Keratinocyte (primary cell): ENCODE measurements around the gene RPS8.

Experiments used
- CTCF ChIP-seq, 3 experiments: IDR thresholded peaks in 1 of 3; conservative IDR thresholded peaks in 1 of 3; optimal IDR thresholded peaks in 1 of 3; 2 replicates in 2 of 3; 3 replicates in 1 of 3; pipeline versions ENCODE3 to v1.5.1; 2011; ENCODE audit warnings: low read length in 3 of 3, mild to moderate bottlenecking in 3 of 3, moderate library complexity in 2 of 3, control low read depth in 1 of 3, inconsistent platforms in 1 of 3; ENCODE audit not compliant: insufficient read depth in 2 of 3; ENCODE audit errors: extremely low read depth in 1 of 3
- EZH2 ChIP-seq: IDR thresholded peaks from one replicate; pipeline ENCODE4 v1.6.1; 2012; ENCODE audit warnings: inconsistent platforms, mild to moderate bottlenecking, low read length, moderate library complexity

- TF ChIP-seq CTCF (optimal IDR thresholded peaks at IDR 0.05 in 1 of 3, IDR thresholded peaks at IDR 0.05 in 1 of 3, conservative IDR thresholded peaks at IDR 0.05 in 1 of 3; ENCODE audit: extremely low read depth in 1 of 3, insufficient read depth in 2 of 3, low read length in 3 of 3): no peak
- peak; percentile 7 for TF ChIP-seq EZH2
These were observed 45.2 kb downstream of the RPS8 start for GRCh38 chr1:44820328-44821239.
